Naive thymus-derived CD4-positive, alpha-beta T cell (primary cell): ENCODE results near the gene HUS1B. TPM values are rescaled to one million over a fixed set of nuclear protein-coding genes. Genes with fewer than 3 reads are reported as not detected.

Experiments
- ATAC-seq: fragments of 150-1000 bp; cut with Tn5 transposase; 2 replicates; pipeline ENCODE4 v1.10.0; 2021; ENCODE audit warnings: mild to moderate bottlenecking, moderate library complexity
- CTCF ChIA-PET: fragments of 350-600 bp; sonication (Branson Sonifier 250); formaldehyde crosslinking; loops from one replicate; lab custom pipeline; 2021; ENCODE audit warnings: antibody characterized with exemption; lab: Charles Lee
- POLR2A ChIA-PET: fragments of 350-600 bp; sonication (Branson Sonifier 250); formaldehyde crosslinking; loops from one replicate; lab custom pipeline; 2021; ENCODE audit warnings: antibody characterized with exemption, inconsistent platforms; lab: Charles Lee
- DNase-seq, 9 donors: peaks; one replicate each; pipeline versions ENCODE4 v3.0.0 to v3.0.0-alpha.2; 2020 to 2022; ENCODE audit warnings: mixed read lengths in 1 of 9
- H3K27ac ChIP-seq: one replicate; pipeline ENCODE4 v1.7.0; 2013; ENCODE audit warnings: mild to moderate bottlenecking, low read depth, low read length, moderate library complexity
- H3K27me3 ChIP-seq, 2 donors: one replicate each; pipeline ENCODE4 v1.7.0; 2013; ENCODE audit warnings: low read length in 2 of 2, mild to moderate bottlenecking in 2 of 2, moderate library complexity in 2 of 2; ENCODE audit not compliant: control insufficient read depth in 2 of 2, insufficient read depth in 2 of 2
- H3K36me3 ChIP-seq, 3 experiments: 1 replicate in 2 of 3; 2 replicates in 1 of 3; pipeline ENCODE4 v1.7.0; 2013; ENCODE audit warnings: low read length in 3 of 3, mild to moderate bottlenecking in 3 of 3, moderate library complexity in 1 of 3; ENCODE audit not compliant: insufficient read depth in 3 of 3, control insufficient read depth in 2 of 3
- H3K4me1 ChIP-seq, 2 donors: one replicate each; pipeline ENCODE4 v1.7.0; 2013; ENCODE audit warnings: low read length in 2 of 2, mild to moderate bottlenecking in 2 of 2, moderate library complexity in 1 of 2; ENCODE audit not compliant: control insufficient read depth in 2 of 2, insufficient read depth in 2 of 2
- H3K4me3 ChIP-seq: 2 replicates; pipeline ENCODE4 v1.7.0; 2013; ENCODE audit warnings: mild to moderate bottlenecking, low read length
- H3K9me3 ChIP-seq, 3 experiments: 1 replicate in 2 of 3; 2 replicates in 1 of 3; pipeline ENCODE4 v1.7.0; 2013; ENCODE audit warnings: low read length in 3 of 3; ENCODE audit not compliant: control insufficient read depth in 2 of 3
- H3K27ac Mint-ChIP-seq, 9 donors: one replicate each; pipeline ENCODE4 v1.8.0; 2020 to 2022; ENCODE audit warnings: mixed read lengths in 9 of 9, mild to moderate bottlenecking in 8 of 9, moderate library complexity in 5 of 9, inconsistent platforms in 2 of 9
- H3K27me3 Mint-ChIP-seq, 5 donors: one replicate each; pipeline ENCODE4 v1.8.0; 2021 to 2022; ENCODE audit warnings: mixed read lengths in 5 of 5, mild to moderate bottlenecking in 1 of 5
- H3K36me3 Mint-ChIP-seq, 5 donors: one replicate each; pipeline ENCODE4 v1.8.0; 2020 to 2022; ENCODE audit warnings: mixed read lengths in 5 of 5, mild to moderate bottlenecking in 3 of 5, inconsistent platforms in 1 of 5
- H3K4me1 Mint-ChIP-seq, 7 donors: one replicate each; pipeline ENCODE4 v1.8.0; 2020 to 2022; ENCODE audit warnings: mixed read lengths in 7 of 7, mild to moderate bottlenecking in 3 of 7, inconsistent platforms in 1 of 7
- H3K4me3 Mint-ChIP-seq, 10 donors: one replicate each; pipeline ENCODE4 v1.8.0; 2020 to 2022; ENCODE audit warnings: mild to moderate bottlenecking in 10 of 10, mixed read lengths in 10 of 10, moderate library complexity in 6 of 10, inconsistent platforms in 2 of 10
- H3K9me3 Mint-ChIP-seq, 11 donors: one replicate each; pipeline ENCODE4 v1.8.0; 2020 to 2022; ENCODE audit warnings: mixed read lengths in 11 of 11, mild to moderate bottlenecking in 4 of 11, inconsistent platforms in 1 of 11, moderate library complexity in 1 of 11
- intact Hi-C, 2 donors: fragments of 100-400 bp; cut with micrococcal nuclease; formaldehyde crosslinking; loops; one replicate each; pipeline ENCODE4 v1.15.1; 2023
- polyA plus RNA-seq, 2 donors: library from polyadenylated mRNA; unstranded; fragments of 300-500 nt; fragmentation: Illumina TruSeq; gene quantifications; one replicate each; pipeline ENCODE4 v1.2.3, GENCODE V29; 2021
- total RNA-seq, 6 experiments: library from RNA in 5 of 6; stranded (reverse) in 5 of 6; gene quantifications; 1 replicate in 5 of 6; 2 replicates in 1 of 6; pipeline ENCODE4 v1.2.3 and lab custom pipeline; 2021 to 2026

The HUS1B gene
- total and polyA plus RNA-seq, 7 experiments from 2014 or later = 1.1 to 3.5 (median 2.1) TPM

DNA sequence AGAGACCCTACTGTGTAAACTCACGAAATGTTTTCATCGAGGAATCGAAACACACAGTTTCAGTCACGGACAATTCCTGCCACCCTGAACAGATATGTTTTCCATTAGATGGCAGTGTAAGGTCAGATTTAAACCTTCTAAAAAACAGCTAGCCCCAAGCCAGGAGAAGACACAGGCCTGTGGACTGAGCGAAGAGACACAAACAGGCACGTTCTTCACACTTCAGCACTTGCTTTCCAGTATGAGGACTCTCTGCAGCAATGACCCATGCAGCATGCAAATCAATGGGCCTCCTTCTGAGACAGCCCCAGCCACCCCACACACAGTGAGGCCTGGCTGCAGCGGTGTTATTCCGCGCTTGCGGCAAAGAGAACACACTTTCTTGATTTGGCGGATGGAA is 31.9 kb downstream of the HUS1B start:
- CTCF ChIA-PET = no interaction called here
- intact Hi-C loops = no loop called here
- peaks cover 0 to 36% (median 14%) of the 10 kb centered on the region in 5 donors for H3K36me3 Mint-ChIP-seq

DNA sequence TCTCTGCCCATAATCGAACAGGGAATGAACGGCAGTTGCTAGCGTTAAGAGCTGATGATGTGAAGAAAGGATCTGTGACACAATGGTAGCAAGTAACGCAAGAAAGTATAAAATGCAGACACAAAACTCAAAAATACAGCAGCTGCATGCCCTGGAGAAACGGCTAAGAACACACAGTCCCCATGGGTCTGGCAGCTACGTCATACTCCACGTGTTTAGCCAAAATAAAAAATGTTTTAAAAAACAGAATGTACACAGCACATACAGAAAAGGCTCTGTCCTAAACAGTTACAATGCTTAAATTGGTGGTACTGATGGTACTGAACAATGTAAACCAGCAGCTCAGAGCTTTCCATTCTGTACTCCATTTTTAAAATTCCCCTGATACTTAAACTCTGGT is 34.4 kb downstream of the HUS1B start:
- Mint-ChIP-seq H3K4me1 (peaks cover 0 to 11% (median 0%) of the 10 kb centered on the region in 7 donors), H3K4me3 (no peak overlapping the region), H3K27ac (no peak overlapping the region), H3K27me3 (no peaks in the 10 kb centered on the region), H3K36me3 (peaks cover 0 to 30% (median 4%) of the 10 kb centered on the region in 5 donors), H3K9me3 (no peaks in the 10 kb centered on the region)
- ChIA-PET POLR2A (no interaction called here), CTCF (no interaction called here)
- H3K27me3 ChIP-seq = no peaks in the 10 kb centered on the region
- H3K4me1 ChIP-seq = no peaks in the 10 kb centered on the region
- no peaks in the 10 kb centered on the region for H3K9me3 ChIP-seq
- intact Hi-C loops = no loop called here
- H3K36me3 ChIP-seq = peaks cover 0 to 29% (median 0%) of the 10 kb centered on the region in 3 experiments
- DNase-seq (no peak), ATAC-seq (no peak)
- no peak overlapping the region for H3K27ac ChIP-seq
- no peak overlapping the region for H3K4me3 ChIP-seq

More for the DNA sequence above, 31.9 kb downstream of the HUS1B start:
- no peaks in the 10 kb centered on the region for H3K27me3 Mint-ChIP-seq
- no peak overlapping the region for H3K4me3 ChIP-seq
- DNase-seq (peak in 1 of 9 donors; percentile 5), ATAC-seq (no peak)
- H3K27ac ChIP-seq = no peak overlapping the region
- H3K9me3 ChIP-seq = no peaks in the 10 kb centered on the region
- no peak overlapping the region for H3K4me3 Mint-ChIP-seq
- no peak overlapping the region for H3K27ac Mint-ChIP-seq
- H3K9me3 Mint-ChIP-seq = no peaks in the 10 kb centered on the region
- no peaks in the 10 kb centered on the region for H3K27me3 ChIP-seq
- no peaks in the 10 kb centered on the region for H3K4me1 ChIP-seq
- peaks cover 3 to 19% (median 5%) of the 10 kb centered on the region in 3 experiments for H3K36me3 ChIP-seq
- POLR2A ChIA-PET = no interaction called here
- peaks cover 4 to 17% (median 11%) of the 10 kb centered on the region in 7 donors for H3K4me1 Mint-ChIP-seq

DNA sequence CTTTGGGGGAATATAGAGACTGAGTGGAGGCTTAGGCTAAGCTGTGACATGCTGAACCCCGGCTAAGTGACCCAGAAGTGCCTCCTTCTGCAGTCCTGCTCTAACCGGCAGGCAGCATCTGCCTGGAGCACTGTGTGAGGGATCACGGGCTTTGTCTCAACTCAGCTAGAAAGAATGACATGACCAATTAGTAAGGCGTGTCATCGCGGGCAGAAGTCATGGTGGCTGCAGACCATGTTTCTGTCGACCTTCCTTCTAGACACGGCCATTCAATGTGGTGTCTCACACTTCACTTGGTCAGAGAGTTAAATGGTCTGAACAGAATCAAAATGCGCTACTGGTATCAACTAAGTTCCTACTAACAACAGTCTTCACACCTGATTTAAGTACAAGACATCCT is 35.0 kb downstream of the HUS1B start:
- no peaks in the 10 kb centered on the region for H3K9me3 ChIP-seq
- intact Hi-C loops = no loop called here
- H3K4me3 ChIP-seq = no peak overlapping the region
- CTCF ChIA-PET = no interaction called here
- no peaks in the 10 kb centered on the region for H3K4me1 ChIP-seq
- no peak for ATAC-seq
- no peak overlapping the region for H3K27ac ChIP-seq
- no peak overlapping the region for H3K27ac Mint-ChIP-seq
- POLR2A ChIA-PET = no interaction called here
- DNase-seq = no peak
- no peaks in the 10 kb centered on the region for H3K27me3 ChIP-seq
- H3K36me3 ChIP-seq = peaks cover 0 to 34% (median 0%) of the 10 kb centered on the region in 3 experiments
- H3K9me3 Mint-ChIP-seq = no peaks in the 10 kb centered on the region
- H3K36me3 Mint-ChIP-seq = peaks cover 0 to 34% (median 7%) of the 10 kb centered on the region in 5 donors
- H3K4me1 Mint-ChIP-seq = peaks cover 0 to 11% (median 0%) of the 10 kb centered on the region in 7 donors
- no peak overlapping the region for H3K4me3 Mint-ChIP-seq
- no peaks in the 10 kb centered on the region for H3K27me3 Mint-ChIP-seq

DNA sequence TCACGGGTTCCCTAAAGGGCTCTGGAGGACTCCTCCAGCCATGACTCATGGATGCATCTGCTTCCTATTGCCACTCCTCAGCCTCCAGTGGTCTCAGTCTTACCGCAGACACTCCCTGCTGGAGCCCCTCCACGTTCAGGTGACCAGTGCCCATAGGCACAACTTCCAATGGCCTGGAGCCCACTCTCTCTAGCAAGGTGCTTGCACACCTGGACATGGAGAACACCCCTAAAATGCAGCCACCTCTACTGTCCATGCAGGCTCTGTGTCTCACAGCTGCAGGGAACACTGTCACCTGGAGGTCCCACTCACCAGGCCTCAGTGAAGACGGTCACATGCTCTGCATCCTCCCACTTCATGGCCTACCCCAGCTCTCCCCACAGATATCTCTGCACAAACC is 36.0 kb downstream of the HUS1B start:
- CTCF ChIA-PET = no interaction called here
- H3K27ac Mint-ChIP-seq = peak overlapping the region in 1 of 9 donors; percentile 12

DNA sequence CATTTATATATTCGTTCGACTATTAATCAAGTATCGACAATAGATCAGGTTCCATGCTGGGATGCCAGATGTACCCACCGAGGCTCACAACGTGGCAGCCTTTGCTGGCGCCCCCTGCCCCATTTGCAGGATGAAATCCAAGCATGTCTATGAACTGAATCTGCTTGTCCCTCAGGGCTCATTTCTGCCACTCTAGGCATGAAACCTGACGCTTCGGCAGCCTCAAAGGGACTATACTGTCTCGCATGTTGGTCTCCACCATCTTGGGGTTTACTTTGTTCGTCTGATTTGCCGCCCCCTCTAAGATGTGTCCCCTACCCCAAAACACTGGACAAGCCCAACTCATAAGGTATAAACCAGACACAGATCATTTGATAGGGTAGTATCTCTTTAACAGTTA is 36.7 kb downstream of the HUS1B start:
- no peak overlapping the region for H3K4me3 Mint-ChIP-seq
- H3K36me3 Mint-ChIP-seq = peaks cover 9 to 36% (median 11%) of the 10 kb centered on the region in 5 donors
- Histone ChIP-seq H3K27ac (no peak overlapping the region), H3K4me1 (no peaks in the 10 kb centered on the region), H3K9me3 (no peaks in the 10 kb centered on the region), H3K27me3 (no peaks in the 10 kb centered on the region), H3K4me3 (no peak overlapping the region), H3K36me3 (peaks cover 0 to 39% (median 0%) of the 10 kb centered on the region in 3 experiments)
- ChIA-PET POLR2A (no interaction called here), CTCF (no interaction called here)
- H3K27me3 Mint-ChIP-seq = no peaks in the 10 kb centered on the region
- DNase-seq = no peak
- H3K9me3 Mint-ChIP-seq = peaks cover 0 to 2% (median 0%) of the 10 kb centered on the region in 11 donors
- intact Hi-C loops = no loop called here
- H3K4me1 Mint-ChIP-seq = peaks cover 0 to 11% (median 4%) of the 10 kb centered on the region in 7 donors
- no peak for ATAC-seq
- H3K27ac Mint-ChIP-seq = peak overlapping the region in 1 of 9 donors; percentile 47

More for the DNA sequence above, 36.0 kb downstream of the HUS1B start:
- Mint-ChIP-seq H3K36me3 (peaks cover 2 to 35% (median 9%) of the 10 kb centered on the region in 5 donors), H3K4me1 (peaks cover 0 to 11% (median 0%) of the 10 kb centered on the region in 7 donors), H3K9me3 (no peaks in the 10 kb centered on the region), H3K4me3 (no peak overlapping the region), H3K27me3 (no peaks in the 10 kb centered on the region)
- Histone ChIP-seq H3K27ac (no peak overlapping the region), H3K27me3 (no peaks in the 10 kb centered on the region), H3K4me3 (no peak overlapping the region), H3K4me1 (no peaks in the 10 kb centered on the region), H3K36me3 (peaks cover 0 to 34% (median 0%) of the 10 kb centered on the region in 3 experiments), H3K9me3 (no peaks in the 10 kb centered on the region)
- no peak for DNase-seq
- POLR2A ChIA-PET = no interaction called here
- no peak for ATAC-seq
- intact Hi-C loops = no loop called here

DNA sequence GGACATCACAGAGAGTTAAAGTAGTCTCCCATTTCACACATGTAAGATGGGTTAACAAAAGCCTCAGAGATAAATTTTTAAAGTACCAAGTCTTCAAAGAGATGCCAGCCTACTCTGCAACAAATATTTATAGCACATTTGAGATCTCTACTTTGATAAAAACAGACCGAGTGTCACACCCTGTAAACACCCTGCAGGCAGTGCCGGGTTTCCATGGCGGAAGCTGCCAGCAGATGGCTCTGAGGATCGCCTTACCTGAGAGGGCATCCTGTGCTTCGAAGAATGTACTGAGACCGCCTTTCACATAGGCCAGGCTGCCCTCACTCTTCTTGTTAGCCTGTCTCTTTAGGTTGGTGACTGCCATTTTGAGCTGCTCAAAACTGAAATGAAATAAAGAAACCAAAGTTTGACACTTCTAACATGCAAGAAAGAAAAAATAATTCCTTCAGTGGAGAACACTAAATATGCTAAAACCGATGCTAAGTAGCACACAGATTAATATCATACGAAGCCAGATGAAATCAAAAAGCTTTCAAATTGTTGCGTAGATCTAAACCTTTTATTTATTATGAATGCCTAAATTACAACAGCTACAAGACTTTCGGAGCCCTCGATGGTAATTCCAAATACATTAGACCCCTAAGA is 39.3 kb downstream of the HUS1B start:
- H3K27me3 Mint-ChIP-seq = no peaks in the 10 kb centered on the region
- peaks cover 0 to 11% (median 4%) of the 10 kb centered on the region in 7 donors for H3K4me1 Mint-ChIP-seq
- H3K27ac Mint-ChIP-seq = no peak overlapping the region
- peaks cover 0 to 2% (median 0%) of the 10 kb centered on the region in 11 donors for H3K9me3 Mint-ChIP-seq
- Histone ChIP-seq H3K4me3 (no peak overlapping the region), H3K27me3 (no peaks in the 10 kb centered on the region), H3K4me1 (no peaks in the 10 kb centered on the region), H3K9me3 (no peaks in the 10 kb centered on the region), H3K27ac (no peak overlapping the region), H3K36me3 (peaks cover 0 to 43% (median 0%) of the 10 kb centered on the region in 3 experiments)
- intact Hi-C loops = loop anchor here in 1 of 2 donors (10.0 kb wide), 1 partner anchor 67 kb away; no protein-coding TSS in a partner anchor
- ChIA-PET CTCF (interaction anchor here (0.6 kb wide), 1 partner anchor 70 kb away, joined by 3 read pairs; no protein-coding TSS in a partner anchor), POLR2A (no interaction called here)
- ATAC-seq (no peak), DNase-seq (no peak)
- no peak overlapping the region for H3K4me3 Mint-ChIP-seq
- H3K36me3 Mint-ChIP-seq = peaks cover 5 to 50% (median 15%) of the 10 kb centered on the region in 5 donors
